K562 (cell line): ENCODE data around the gene TM4SF5. TPM values are rescaled to one million over a fixed set of nuclear protein-coding genes. Genes with fewer than 3 reads are reported as not detected.

Source experiments
- ATAC-seq: fragments of 200-7000 bp; cut with Tn5 transposase; 3 replicates; pipeline ENCODE4 v1.9.1; 2020; ENCODE audit warnings: moderate library complexity
- BruUV-seq: library from RNA; stranded (reverse); fragments of 400-500 nt; replicated peaks from 2 replicates; lab custom pipeline; 2021; lab: Mats Ljungman, UMichigan
- CTCF ChIA-PET: fragments of 300-600 bp; formaldehyde crosslinking; extraction: SDS; loops from one replicate; lab custom pipeline; 2021; ENCODE audit warnings: low intra/inter-chr PET ratio; lab: Yijun Ruan, JAX
- POLR2A ChIA-PET: fragments of 300-600, 350-650 bp; sonication (Branson Sonifier 250); formaldehyde crosslinking; extraction: SDS; loops from one replicate; lab custom pipeline; 2021; ENCODE audit warnings: antibody characterized with exemption, inconsistent platforms; lab: Yijun Ruan, JAX
- DNase-seq, 4 experiments: peaks; one replicate each; pipeline versions ENCODE4 v3.0.0 to v3.0.0-alpha.2; 2011 to 2018; ENCODE audit warnings: low spot score in 3 of 4, mixed read lengths in 3 of 4; ENCODE audit errors: extremely low read depth in 1 of 4
- FAIRE-seq: peaks from 2 replicates; lab custom pipeline; 2011; peaks lifted over from hg19 to GRCh38; lab: Jason Lieb, UNC
- H2AFZ ChIP-seq: 2 replicates; pipeline ENCODE4 v1.6.0; 2011; ENCODE audit warnings: low read depth, low read length, control low read depth, inconsistent platforms
- H3K27ac ChIP-seq: fragments of 200-600 bp; 3 replicates; pipeline ENCODE4 v1.8.0; 2011; ENCODE audit warnings: low read depth, mild to moderate bottlenecking, control low read depth, inconsistent platforms, low read length, moderate library complexity, mixed read lengths; ENCODE audit errors: extremely low read depth
- H3K27me3 ChIP-seq, 2 experiments: fragments of 300-600 bp in 1 of 2; 2 replicates in 1 of 2; 3 replicates in 1 of 2; pipeline versions ENCODE4 v1.6.0 to v1.8.0; 2011; ENCODE audit warnings: inconsistent platforms in 2 of 2, low read length in 2 of 2, mild to moderate bottlenecking in 1 of 2, mixed read lengths in 1 of 2, moderate library complexity in 1 of 2; ENCODE audit not compliant: control insufficient read depth in 2 of 2, insufficient read depth in 2 of 2
- H3K36me3 ChIP-seq: fragments of 300-600 bp; 3 replicates; pipeline ENCODE4 v1.8.0; 2011; ENCODE audit warnings: mild to moderate bottlenecking, low read length, inconsistent platforms; ENCODE audit not compliant: control insufficient read depth, insufficient read depth
- H3K4me1 ChIP-seq, 2 experiments: fragments of 200-600 bp in 1 of 2; replicated peaks in 1 of 2; 2 replicates in 1 of 2; 3 replicates in 1 of 2; pipeline versions ENCODE4 v1.5.1 to v1.8.0; 2011; ENCODE audit warnings: inconsistent platforms in 2 of 2, low read length in 2 of 2, mild to moderate bottlenecking in 1 of 2, mixed read lengths in 1 of 2, moderate library complexity in 1 of 2; ENCODE audit not compliant: control insufficient read depth in 2 of 2, insufficient read depth in 2 of 2
- H3K4me2 ChIP-seq: 2 replicates; pipeline ENCODE4 v1.6.1; 2011; ENCODE audit warnings: low read length, control low read depth, inconsistent platforms, mixed read lengths; ENCODE audit not compliant: insufficient read depth
- H3K4me3 ChIP-seq: fragments of 200-600 bp; sonication (generic), shearing (Covaris generic); 2 replicates; pipeline ENCODE4 v1.5.1; 2016; ENCODE audit warnings: control low read depth, inconsistent platforms
- H3K79me2 ChIP-seq: fragments of 200-600 bp; 3 replicates; pipeline ENCODE4 v1.8.0; 2011; ENCODE audit warnings: low read length, inconsistent platforms; ENCODE audit not compliant: control insufficient read depth, insufficient read depth
- H3K9ac ChIP-seq, 2 experiments: 2 replicates each; pipeline versions ENCODE4 v1.6.0 to v1.6.1; 2011; ENCODE audit warnings: low read depth in 2 of 2, low read length in 2 of 2, control low read depth in 1 of 2, inconsistent platforms in 1 of 2, mild to moderate bottlenecking in 1 of 2, mixed read lengths in 1 of 2; ENCODE audit not compliant: insufficient read depth in 1 of 2
- H3K9me1 ChIP-seq: one replicate; pipeline ENCODE4 v1.6.0; 2011; ENCODE audit warnings: inconsistent platforms, mild to moderate bottlenecking, low read length, moderate library complexity; ENCODE audit not compliant: control insufficient read depth, insufficient read depth
- H3K9me3 ChIP-seq: replicated peaks from 2 replicates; pipeline ENCODE4 v1.5.1; 2011; ENCODE audit warnings: low read depth, low read length, inconsistent platforms; ENCODE audit not compliant: control insufficient read depth, insufficient read depth
- H4K20me1 ChIP-seq: replicated peaks from 2 replicates; pipeline ENCODE4 v1.6.1; 2011; ENCODE audit warnings: low read length, inconsistent platforms, mixed read lengths; ENCODE audit not compliant: control insufficient read depth, insufficient read depth
- HCFC1 ChIP-seq: IDR thresholded peaks from 2 replicates; pipeline ENCODE4 v1.6.1; 2012; ENCODE audit warnings: low read depth, low read length, improper control_type of control experiment
- MEIS2 ChIP-seq: fragments of 450-650 bp; IDR thresholded peaks from 2 replicates; pipeline ENCODE4 v1.6.1; 2014; ENCODE audit warnings: mild to moderate bottlenecking; ENCODE audit not compliant: partially characterized antibody
- PBX2 ChIP-seq, 2 experiments: IDR thresholded peaks in 1 of 2; conservative IDR thresholded peaks in 1 of 2; 2 replicates each; pipeline ENCODE4 v1.6.1; 2016; ENCODE audit warnings: low read depth in 2 of 2, mild to moderate bottlenecking in 1 of 2, missing compliant biosample characterization in 1 of 2, missing genetic modification characterization in 1 of 2, moderate library complexity in 1 of 2
- PTRF ChIP-seq: fragments of 450-650 bp; IDR thresholded peaks from 2 replicates; pipeline ENCODE4 v1.6.1; 2016; ENCODE audit warnings: mild to moderate bottlenecking, missing genetic modification characterization, missing compliant biosample characterization
- ZNF511 ChIP-seq: sonication (generic); formaldehyde crosslinking; IDR thresholded peaks from 2 replicates; pipeline ENCODE4 v1.8.0; 2022; ENCODE audit warnings: mild to moderate bottlenecking, missing genetic modification reagents
- WGBS: fragments of 100-300 bp; shearing (Covaris generic); methylation state at CpG from one replicate; pipeline ENCODE4 v1.1.6; 2016; ENCODE audit warnings: low coverage, mixed read lengths; ENCODE audit not compliant: insufficient coverage; ENCODE audit errors: missing lambda C conversion rate; 5-methylcytosine and 5-hydroxymethylcytosine counted together
- in situ Hi-C: fragments of 300-500 bp; cut with MboI; formaldehyde crosslinking; loops from 4 replicates; pipeline ENCODE4 v1.15.0; 2018; ENCODE audit warnings: inconsistent platforms, mixed read lengths
- intact Hi-C: fragments of 100-400 bp; cut with micrococcal nuclease; formaldehyde crosslinking; loops from 2 replicates; pipeline ENCODE4 v1.14.2; 2022
- polyA plus RNA-seq, 8 experiments: library from polyadenylated mRNA; depleted of rRNA in 4 of 8; stranded (reverse) in 5 of 8; unstranded in 3 of 8; fragments of >200 nt; fragmentation: Nextera tagmentation in 2 of 8; fragmentation: Illumina TruSeq in 1 of 8; extraction: Ambion mirVana in 2 of 8; extraction: Trizol in 1 of 8; gene quantifications; 2 replicates each; pipeline versions ENCODE4 v1.2.1 to v1.2.3, GENCODE V29; 2011 to 2014; ENCODE audit warnings: inconsistent platforms in 1 of 8, missing spikeins in 1 of 8
- total RNA-seq, 7 experiments: library from RNA; depleted of rRNA in 6 of 7; stranded (reverse); fragments of >200 nt in 6 of 7; fragmentation: Illumina TruSeq in 2 of 7; extraction: Trizol in 2 of 7; gene quantifications; 2 replicates each; pipeline versions ENCODE4 v1.2.1 to v1.2.3, GENCODE V29; 2011 to 2021; ENCODE audit warnings: low replicate concordance in 1 of 7

TM4SF5 gene
- total and polyA plus RNA-seq, 9 of the 15 experiments (the other 6 are each of a cell fraction or from before 2014, with no cell fraction given): not detected

- H3K9ac ChIP-seq: no peak overlapping the region
- peaks cover 0 to 9% of the 10 kb centered on the region in 2 experiments; a peak in 2 of 5 replicates for H3K4me1 ChIP-seq
- FAIRE-seq (no peak), DNase-seq (peak in 3 of 4 experiments; percentile 43 to 72 (median 70)), ATAC-seq (peak; percentile 52; the same call in 1 of the 3 replicates)
- intact Hi-C loops (no loop called here), in situ Hi-C loops (no loop called here)
- H3K4me3 ChIP-seq: no peak overlapping the region
- no peaks in the 10 kb centered on the region for H4K20me1 ChIP-seq
- ChIA-PET POLR2A (interaction anchor here (0.5 kb wide), 1 partner anchor 11 kb away, joined by 3 read pairs; no protein-coding TSS in a partner anchor), CTCF (no interaction called here)
- H3K27me3 ChIP-seq: peaks cover 11 to 35% of the 10 kb centered on the region in 2 experiments; a peak in 4 of 5 replicates
- TF ChIP-seq PTRF: no peak
- no TSS peak for BruUV-seq
- no peaks in the 10 kb centered on the region for H3K79me2 ChIP-seq
- H3K4me2 ChIP-seq: no peak overlapping the region
- no peaks in the 10 kb centered on the region for H3K36me3 ChIP-seq
- no peak overlapping the region for H3K27ac ChIP-seq
- no peak overlapping the region for H2AFZ ChIP-seq
- WGBS: 12% methylated on average over 15 of the region's 51 CpGs
- no peaks in the 10 kb centered on the region for H3K9me3 ChIP-seq
- no peaks in the 10 kb centered on the region for H3K9me1 ChIP-seq
Observed at GRCh38 chr17:4744999-4745969, 26.4 kb upstream of the TM4SF5 start.

- Histone ChIP-seq H3K9ac (no peak overlapping the region), H3K4me2 (no peak overlapping the region), H4K20me1 (no peaks in the 10 kb centered on the region), H3K27ac (no peak overlapping the region), H3K9me3 (no peaks in the 10 kb centered on the region), H3K27me3 (peaks cover 12 to 23% of the 10 kb centered on the region in 2 experiments; a peak in 3 of 5 replicates), H2AFZ (no peak overlapping the region), H3K4me1 (peaks cover 0 to 9% of the 10 kb centered on the region in 2 experiments; a peak in 2 of 5 replicates), H3K4me3 (no peak overlapping the region), H3K79me2 (no peaks in the 10 kb centered on the region), H3K36me3 (no peaks in the 10 kb centered on the region), H3K9me1 (no peaks in the 10 kb centered on the region)
- BruUV-seq: no TSS peak
- FAIRE-seq (no peak), DNase-seq (no peak), ATAC-seq (no peak)
- in situ Hi-C loops (no loop called here), intact Hi-C loops (no loop called here)
- WGBS: 22% methylated on average over 5 of the region's 5 CpGs
- ChIA-PET POLR2A (no interaction called here), CTCF (no interaction called here)
- peak; percentile 30 for TF ChIP-seq MEIS2
- TF ChIP-seq PBX2 (CRISPR knock-in tag; IDR thresholded peaks at IDR 0.05; ENCODE audit: low read depth): no peak
- TF ChIP-seq PBX2 (tag; conservative IDR thresholded peaks at IDR 0.05; ENCODE audit: low read depth): peak; percentile 54
- TF ChIP-seq HCFC1: no peak
- no peak for TF ChIP-seq ZNF511 (CRISPR knock-in tag)
Observed at GRCh38 chr17:4747847-4748246, 23.8 kb upstream of the TM4SF5 start.
